Right cardiac atrium (tissue), 5 donors: ENCODE data around the gene FAM89A. TPM values are rescaled to one million over a fixed set of nuclear protein-coding genes. Genes with fewer than 3 reads are reported as not detected.
"Not testable (repeated sequence)": the region's sequence is repeated elsewhere in the genome, so short reads cannot be mapped to it uniquely, and the experiment has no call there.

Experiments
- ATAC-seq, 2 donors: fragments of 200-7000 bp; cut with Tn5 transposase; one replicate each; pipeline versions ENCODE4 v1.8.0 to v1.9.1; 2020; ENCODE audit warnings: moderate library complexity in 2 of 2, mild to moderate bottlenecking in 1 of 2
- DNase-seq, 3 donors: peaks; one replicate each; pipeline ENCODE4 v3.0.0-alpha.2; 2020
- H3K27ac ChIP-seq: one replicate; pipeline ENCODE4 v1.5.1; 2013; ENCODE audit warnings: mild to moderate bottlenecking, low read length, control low read depth, moderate library complexity
- H3K27me3 ChIP-seq: one replicate; pipeline ENCODE4 v1.6.1; 2013; ENCODE audit not compliant: control insufficient read depth, insufficient read depth
- H3K4me1 ChIP-seq: one replicate; pipeline ENCODE4 v1.6.1; 2013; ENCODE audit warnings: low read length; ENCODE audit not compliant: control insufficient read depth, insufficient read depth
- H3K4me3 ChIP-seq: one replicate; pipeline ENCODE4 v1.5.1; 2013; ENCODE audit warnings: low read length, control low read depth
- H3K9me3 ChIP-seq: one replicate; pipeline ENCODE4 v1.6.1; 2013; ENCODE audit warnings: low read length; ENCODE audit not compliant: control insufficient read depth
- WGBS: extraction: QIAGEN DNeasy Blood & Tissue Kit; methylation state at CpG from one replicate; pipeline ENCODE4 v1.1.7; 2013; 5-methylcytosine and 5-hydroxymethylcytosine counted together
- intact Hi-C, 4 donors: fragments of 100-400 bp; cut with DNase I; formaldehyde crosslinking; loops; one replicate each; pipeline versions ENCODE4 v1.11.0 to v1.14.0; 2022 to 2023
- polyA plus RNA-seq: library from polyadenylated mRNA; stranded (reverse); fragments of 200-250 nt; gene quantifications from one replicate; pipeline ENCODE4 v1.2.3, GENCODE V29; 2013
- total RNA-seq, 4 donors: library from RNA; stranded (reverse); fragmentation: NEBNext Ultra II Directional; extraction: Animal tissue kit (Norgen Biotek cat#: 25700); gene quantifications; one replicate each; pipeline ENCODE4 v1.2.1, GENCODE V29; 2021
- donor health status: healthy with polysubstance abuse.
- donor health status: DM: no; HTN: yes; CAD: no.
- donor health status: DM: no; HTN: no; CAD: no.
- donor health status: DM: no; HTN: yes; CAD: no; lungs with severe emphysema.
- donor health status: DM: yes; HTN: yes; CAD: no.

Gene FAM89A
- total and polyA plus RNA-seq, 5 donors = 2.3 to 7.7 (median 5.6) TPM

DNA sequence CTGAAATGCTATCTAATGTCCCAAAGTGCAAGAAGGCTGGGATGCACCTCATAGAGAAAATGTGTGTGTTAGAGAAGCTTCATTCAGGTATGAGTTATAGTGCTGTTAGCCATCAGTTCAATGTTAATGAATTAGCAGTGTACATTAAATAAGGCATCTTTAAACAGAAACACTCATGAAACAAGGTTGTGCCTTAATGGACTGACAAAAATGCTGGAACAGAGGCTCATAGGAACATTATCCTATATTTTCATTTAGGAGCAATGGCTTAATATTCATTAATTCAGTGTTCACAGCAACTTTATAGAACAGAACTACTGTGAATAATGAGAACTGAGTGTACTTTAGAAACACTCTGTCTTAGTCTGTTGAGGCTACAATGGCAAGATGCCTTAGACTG is 15.2 kb upstream of the FAM89A start:
- DNase-seq (no peak), ATAC-seq (no peak)
- Histone ChIP-seq H3K27ac (no peak overlapping the region), H3K4me3 (no peak overlapping the region), H3K9me3 (no peaks in the 10 kb centered on the region), H3K27me3 (no peaks in the 10 kb centered on the region), H3K4me1 (no peaks in the 10 kb centered on the region)
- intact Hi-C loops = no loop called here

DNA sequence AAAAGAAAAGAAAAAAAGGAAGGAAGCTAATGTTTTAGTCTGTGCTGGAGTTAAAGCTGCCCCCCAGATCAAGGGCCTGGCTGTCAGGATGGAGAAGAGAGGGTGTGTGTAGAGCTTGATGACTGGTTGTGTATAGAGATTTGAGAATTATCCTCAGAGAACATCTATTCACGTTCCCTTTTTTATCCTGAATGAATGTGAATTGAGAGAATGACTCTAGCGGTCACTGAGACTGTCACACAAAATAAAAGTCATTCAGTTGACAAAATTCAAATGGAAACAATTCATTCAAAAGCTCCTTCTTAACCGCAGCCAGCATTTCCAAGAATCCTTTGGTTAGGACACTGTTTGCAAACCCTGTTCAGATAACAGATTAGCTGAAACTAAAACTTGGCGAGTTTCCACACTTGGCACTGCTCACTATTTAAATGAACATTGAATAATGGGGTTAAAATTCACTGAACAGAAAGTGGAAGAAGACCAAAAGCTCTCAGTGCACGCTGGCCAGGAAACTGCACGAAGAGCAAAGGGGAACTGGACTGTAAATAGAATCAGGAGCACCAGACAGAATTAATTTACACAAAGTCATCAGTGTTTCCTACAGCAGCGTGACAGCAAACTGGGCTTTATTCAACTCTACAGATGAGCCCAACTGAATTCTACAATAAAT is 13.6 kb upstream of the FAM89A start:
- DNase-seq (peak; percentile 28 to 50 (median 49)), ATAC-seq (peak; percentile 79 to 86)
- Histone ChIP-seq H3K9me3 (no peaks in the 10 kb centered on the region), H3K4me1 (no peaks in the 10 kb centered on the region), H3K4me3 (peak overlapping the region; percentile 46), H3K27me3 (no peaks in the 10 kb centered on the region), H3K27ac (no peak overlapping the region)
- intact Hi-C loops = no loop called here
- WGBS = 2% methylated on average over 7 of the region's 7 CpGs

DNA sequence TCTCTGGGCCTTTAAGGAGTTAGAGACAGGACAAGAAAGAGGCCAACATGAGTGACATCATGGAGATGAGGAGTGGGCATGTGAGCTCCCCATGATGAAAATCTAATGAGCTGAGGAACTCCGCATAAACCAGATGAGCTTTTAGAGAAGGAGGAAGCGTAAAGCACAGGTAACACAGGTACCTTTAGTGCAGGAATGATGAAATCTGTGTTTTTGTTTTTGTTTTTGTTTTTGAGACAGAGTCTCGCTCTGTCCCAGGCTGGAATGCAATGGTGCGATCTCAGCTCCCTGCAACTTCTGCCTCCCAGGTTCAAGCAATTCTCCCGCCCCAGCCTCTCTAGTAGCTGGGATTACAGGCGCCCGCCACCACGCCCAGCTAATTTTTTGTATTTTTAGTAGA is 12.7 kb upstream of the FAM89A start:
- H3K9me3 ChIP-seq = no peaks in the 10 kb centered on the region
- no peaks in the 10 kb centered on the region for H3K27me3 ChIP-seq
- DNase-seq (no peak), ATAC-seq (no peak)
- H3K4me3 ChIP-seq = no peak overlapping the region
- WGBS = 97% methylated on average over 8 of the region's 8 CpGs
- intact Hi-C loops = no loop called here
- no peak overlapping the region for H3K27ac ChIP-seq
- H3K4me1 ChIP-seq = no peaks in the 10 kb centered on the region

DNA sequence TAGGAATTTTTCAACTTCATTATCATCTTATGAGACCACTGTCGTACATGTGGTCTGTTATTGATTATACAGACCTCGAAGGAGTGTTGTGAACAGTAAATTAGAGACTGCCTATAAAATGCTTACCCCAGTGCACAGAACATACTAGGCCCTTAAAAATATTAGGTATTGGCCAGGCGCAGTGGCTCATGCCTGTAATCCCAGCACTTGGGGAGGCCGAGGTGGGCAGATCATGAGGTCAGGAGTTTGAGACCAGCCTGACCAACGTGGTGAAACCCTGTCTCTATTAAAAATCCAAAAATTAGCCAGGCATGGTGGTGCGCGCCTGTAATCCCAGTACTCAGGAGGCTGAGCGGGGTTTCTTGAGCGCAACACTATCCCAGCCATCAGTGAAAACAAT is 10.9 kb upstream of the FAM89A start:
- intact Hi-C loops, ATAC-seq, DNase-seq, H3K9me3 ChIP-seq, H3K27me3 ChIP-seq, H3K27ac ChIP-seq, H3K4me3 ChIP-seq, H3K4me1 ChIP-seq: not testable (repeated sequence)
- 87% methylated on average over 9 of the region's 9 CpGs for WGBS

DNA sequence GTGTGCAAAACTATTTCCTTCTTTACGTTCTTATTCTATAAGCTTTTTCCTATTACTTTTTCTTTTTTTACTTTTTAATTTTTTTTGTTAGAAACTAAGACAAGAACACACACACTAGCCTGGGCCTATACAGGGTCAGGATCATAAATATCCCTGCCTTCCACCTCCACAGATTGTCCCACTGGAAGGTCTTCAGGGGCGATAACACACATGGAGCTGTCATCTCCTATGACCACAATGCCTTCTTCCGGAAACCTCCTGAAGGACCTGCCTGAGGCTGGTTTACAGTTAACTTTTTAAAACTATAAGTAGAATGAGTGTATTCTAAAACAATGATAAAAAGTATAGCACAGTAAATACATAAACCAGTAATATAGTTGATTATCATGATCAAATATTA is 10.3 kb upstream of the FAM89A start:
- ATAC-seq (no peak), DNase-seq (no peak)
- Histone ChIP-seq H3K27me3 (no peaks in the 10 kb centered on the region), H3K27ac (no peak overlapping the region), H3K9me3 (no peaks in the 10 kb centered on the region), H3K4me1 (no peaks in the 10 kb centered on the region), H3K4me3 (no peak overlapping the region)
- 82% methylated on average over 3 of the region's 3 CpGs for WGBS
- intact Hi-C loops = no loop called here

DNA sequence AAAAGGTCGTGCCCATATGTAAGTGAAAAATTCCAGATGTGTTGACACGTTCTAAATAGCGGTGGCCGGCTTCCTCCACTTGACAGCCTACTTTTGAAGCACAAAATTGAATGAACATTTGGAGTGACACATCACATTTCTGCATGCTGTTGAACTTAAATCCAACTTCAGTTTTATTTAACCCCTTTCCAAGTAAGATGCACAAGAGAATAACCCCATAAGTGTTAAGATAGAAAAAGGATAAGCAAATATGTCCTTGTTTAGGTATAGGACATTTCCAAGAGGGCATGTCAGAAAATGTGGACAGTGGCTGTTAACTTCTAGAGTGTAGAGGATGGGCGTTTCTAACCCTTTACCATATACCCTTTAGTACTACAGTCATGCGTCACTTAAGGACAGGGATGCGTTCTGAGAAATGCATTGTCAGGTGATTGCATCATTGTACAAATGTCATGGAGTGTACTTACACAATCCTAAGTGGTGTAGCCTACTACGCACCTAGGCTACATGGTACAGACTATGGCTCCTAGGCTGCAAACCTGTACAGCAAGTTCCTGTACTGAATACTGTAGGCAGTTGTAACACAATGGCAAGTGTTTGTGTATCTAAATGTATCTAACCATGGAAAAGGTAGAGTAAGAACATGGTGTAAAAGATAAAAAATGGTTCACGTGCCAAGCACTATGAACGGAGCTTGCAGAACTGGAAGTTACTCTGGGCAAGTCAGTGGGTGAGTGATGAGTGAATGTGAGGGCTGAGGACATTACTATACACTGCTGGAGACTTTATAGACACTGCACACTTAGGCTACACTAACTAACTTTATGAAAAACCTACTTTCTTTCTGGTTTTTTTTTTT is 9.3 kb upstream of the FAM89A start:
- H3K27ac ChIP-seq = no peak overlapping the region
- no peaks in the 10 kb centered on the region for H3K9me3 ChIP-seq
- H3K27me3 ChIP-seq = no peaks in the 10 kb centered on the region
- 64% methylated on average over 10 of the region's 10 CpGs for WGBS
- H3K4me1 ChIP-seq = no peaks in the 10 kb centered on the region
- H3K4me3 ChIP-seq = no peak overlapping the region
- DNase-seq (no peak), ATAC-seq (no peak)
- intact Hi-C loops = no loop called here

DNA sequence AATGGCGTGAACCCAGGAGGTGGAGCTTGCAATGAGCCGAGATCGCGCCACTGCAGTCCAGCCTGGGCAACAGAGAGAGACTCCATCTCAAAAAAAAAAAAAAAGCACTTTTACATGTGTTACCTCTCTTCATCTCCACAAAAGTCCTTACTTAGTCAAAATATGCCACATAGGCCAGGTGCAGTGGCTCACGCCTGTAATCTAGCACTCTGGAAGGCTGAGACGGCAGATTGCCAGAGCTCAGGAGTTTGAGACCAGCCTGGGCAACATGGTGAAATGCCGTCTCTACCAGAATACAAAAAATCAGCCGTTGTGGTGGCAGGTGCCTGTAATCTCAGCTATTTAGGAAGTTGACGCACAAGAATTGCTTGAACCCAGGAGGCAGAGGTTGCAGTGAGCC is 8.4 kb upstream of the FAM89A start:
- H3K4me1 ChIP-seq, H3K4me3 ChIP-seq, H3K9me3 ChIP-seq, DNase-seq, H3K27ac ChIP-seq, ATAC-seq, intact Hi-C loops, H3K27me3 ChIP-seq: not testable (repeated sequence)
- WGBS = 82% methylated on average over 9 of the region's 9 CpGs

DNA sequence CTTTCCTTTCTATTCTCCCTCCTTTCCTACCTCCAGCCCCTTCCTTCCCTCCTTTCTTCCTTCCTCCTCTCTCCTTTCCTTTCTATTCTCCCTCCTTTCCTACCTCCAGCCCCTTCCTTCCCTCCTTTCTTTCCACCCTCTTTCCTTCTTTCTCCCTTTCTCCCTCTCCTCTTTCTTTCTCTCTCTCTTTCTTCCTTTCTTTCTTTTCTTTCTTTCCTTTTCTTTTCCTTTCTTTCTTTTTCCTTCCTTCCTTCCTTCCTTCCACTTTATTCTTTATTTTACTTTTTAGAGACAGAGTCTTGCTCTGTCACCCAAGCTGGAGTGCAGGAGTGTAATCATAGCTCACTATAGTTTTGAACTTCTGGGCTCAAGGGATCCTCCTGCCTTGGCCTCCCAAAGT is 7.5 kb upstream of the FAM89A start:
- H3K4me1 ChIP-seq, H3K9me3 ChIP-seq, DNase-seq, ATAC-seq, H3K4me3 ChIP-seq, intact Hi-C loops, H3K27ac ChIP-seq, H3K27me3 ChIP-seq: not testable (repeated sequence)

DNA sequence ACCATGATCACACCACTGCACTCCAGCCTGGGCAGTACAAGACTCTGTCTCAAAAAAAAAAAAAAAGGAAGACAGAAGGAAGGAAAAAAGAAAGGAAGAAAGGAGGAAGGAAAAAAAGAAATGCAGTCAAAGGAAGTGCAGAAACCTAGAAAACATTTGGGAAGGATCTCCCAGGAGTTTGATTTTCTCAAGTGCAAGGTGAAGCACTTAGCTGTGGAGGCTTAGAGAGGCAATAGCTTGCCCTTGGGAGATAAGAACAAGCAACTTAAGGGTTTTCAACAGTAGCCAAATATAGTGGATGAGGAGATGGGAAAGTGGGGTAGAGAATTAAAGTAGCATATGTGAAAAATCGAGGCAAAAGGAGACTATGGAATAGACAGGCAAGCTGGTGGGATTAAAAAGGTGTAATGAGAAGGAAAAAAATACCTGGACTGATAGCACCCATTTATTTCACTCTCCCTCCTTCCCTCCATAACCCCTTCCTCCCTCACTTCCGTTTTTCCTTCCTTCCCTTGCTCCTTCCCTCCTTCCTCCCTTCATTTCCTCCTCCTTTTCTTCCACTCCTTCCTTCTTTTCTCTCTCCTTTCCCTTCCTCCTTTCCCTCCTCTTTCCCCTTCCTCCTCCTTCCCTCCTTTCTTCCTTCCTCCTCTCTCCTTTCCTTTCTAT is 6.8 kb upstream of the FAM89A start:
- H3K4me1 ChIP-seq = no peaks in the 10 kb centered on the region
- no peaks in the 10 kb centered on the region for H3K27me3 ChIP-seq
- 58% methylated on average over 2 of the region's 2 CpGs for WGBS
- no peaks in the 10 kb centered on the region for H3K9me3 ChIP-seq
- H3K27ac ChIP-seq = no peak overlapping the region
- ATAC-seq = no peak
- DNase-seq = no peak
- intact Hi-C loops = no loop called here
- no peak overlapping the region for H3K4me3 ChIP-seq

DNA sequence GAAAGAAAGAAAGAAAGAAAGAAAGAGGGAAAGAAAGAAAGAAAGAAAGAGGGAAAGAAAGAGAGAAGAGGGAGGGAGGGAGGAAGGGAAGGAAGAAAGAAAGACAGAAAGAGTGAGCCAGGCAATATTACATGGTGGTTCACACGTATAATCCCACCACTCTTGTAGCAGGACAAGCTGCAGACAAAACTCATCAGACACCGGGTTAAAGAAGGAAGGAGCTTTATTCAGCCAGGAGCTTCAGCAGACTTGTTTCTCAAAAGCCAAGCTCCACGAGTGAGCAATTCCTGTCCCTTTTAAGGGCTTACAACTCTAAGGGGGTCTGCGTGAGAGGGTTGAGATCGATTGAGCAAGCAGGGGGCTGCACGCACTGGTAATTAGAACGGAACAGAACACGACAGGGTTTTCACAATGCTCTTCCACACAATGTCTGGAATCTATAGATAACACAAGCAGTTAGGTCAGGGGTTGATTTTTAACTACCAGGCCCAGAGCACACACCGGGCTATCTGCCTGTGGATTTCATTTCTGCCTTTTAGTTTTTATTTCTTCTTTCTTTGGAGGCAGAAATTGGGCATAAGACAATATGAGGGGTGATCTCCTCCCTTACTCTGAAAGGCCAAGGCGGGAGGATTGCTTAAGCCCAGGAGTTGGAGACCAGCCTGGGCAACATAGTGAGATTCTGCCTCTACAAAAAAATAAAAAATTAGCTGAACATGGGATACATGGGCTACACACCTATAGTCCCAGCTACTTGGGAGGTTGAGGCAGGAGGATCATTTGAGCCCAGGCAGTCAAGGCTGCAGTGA is 6.1 kb upstream of the FAM89A start:
- ATAC-seq, intact Hi-C loops, H3K27ac ChIP-seq, DNase-seq, H3K4me3 ChIP-seq, H3K4me1 ChIP-seq, H3K9me3 ChIP-seq, H3K27me3 ChIP-seq: not testable (repeated sequence)
- WGBS = 88% methylated on average over 10 of the region's 10 CpGs

DNA sequence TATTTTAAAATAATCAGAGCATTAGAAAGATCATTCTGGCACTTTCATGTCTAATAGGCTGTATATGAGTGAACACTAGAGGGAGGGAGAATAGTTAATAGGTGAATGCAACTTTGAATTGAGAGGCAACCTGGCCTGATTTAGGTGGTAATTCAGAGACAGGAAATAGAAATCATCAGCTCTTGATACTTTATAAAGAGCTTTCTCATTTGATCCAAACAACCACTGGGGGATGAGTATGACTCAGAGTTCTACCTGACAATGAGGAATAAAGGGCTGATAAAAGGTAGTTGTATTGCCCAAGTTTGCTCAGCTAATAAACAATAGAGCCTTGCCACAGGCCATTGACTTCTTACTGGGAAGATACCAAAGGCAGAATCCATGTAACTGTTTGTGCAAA is 5.2 kb upstream of the FAM89A start:
- ATAC-seq (no peak), DNase-seq (no peak)
- Histone ChIP-seq H3K4me3 (no peak overlapping the region), H3K27ac (no peak overlapping the region), H3K27me3 (no peaks in the 10 kb centered on the region), H3K4me1 (no peaks in the 10 kb centered on the region), H3K9me3 (no peaks in the 10 kb centered on the region)
- intact Hi-C loops = no loop called here
